HEK293 (cell line): ENCODE measurements around the gene ANKRD53.

ENCODE experiments used
- BCL11B ChIP-seq: fragments of 450-650 bp; formaldehyde crosslinking; IDR thresholded peaks from 2 replicates; pipeline ENCODE4 v1.5.1; 2016; ENCODE audit warnings: low read depth, missing biosample characterization, missing genetic modification characterization
- GLI2 ChIP-seq: fragments of 450-650 bp; formaldehyde crosslinking; IDR thresholded peaks from 2 replicates; pipeline ENCODE4; 2017; ENCODE audit warnings: missing biosample characterization, missing genetic modification characterization, low read depth, borderline replicate concordance
- GLIS1 ChIP-seq: fragments of 450-650 bp; formaldehyde crosslinking; IDR thresholded peaks from 2 replicates; pipeline ENCODE4 v1.5.1; 2016; ENCODE audit warnings: missing biosample characterization, missing genetic modification characterization
- KLF1 ChIP-seq: fragments of 450-650 bp; formaldehyde crosslinking; IDR thresholded peaks from 2 replicates; pipeline ENCODE4 v1.5.1; 2016; ENCODE audit warnings: missing biosample characterization, missing genetic modification characterization
- KLF10 ChIP-seq: fragments of 450-650 bp; IDR thresholded peaks from 2 replicates; pipeline ENCODE4 v1.5.1; 2018; ENCODE audit warnings: missing biosample characterization, mild to moderate bottlenecking, missing genetic modification characterization
- MYNN ChIP-seq: fragments of 450-650 bp; formaldehyde crosslinking; IDR thresholded peaks from 2 replicates; pipeline ENCODE4 v1.5.1; 2016; ENCODE audit warnings: missing biosample characterization, missing genetic modification characterization, borderline replicate concordance
- MZF1 ChIP-seq: fragments of 450-650 bp; formaldehyde crosslinking; IDR thresholded peaks from 2 replicates; pipeline ENCODE4 v1.5.1; 2017; ENCODE audit warnings: missing biosample characterization, missing genetic modification characterization, borderline replicate concordance
- PRDM2 ChIP-seq: fragments of 450-650 bp; formaldehyde crosslinking; IDR thresholded peaks from 2 replicates; pipeline ENCODE4 v1.5.1; 2016; ENCODE audit warnings: missing biosample characterization, missing genetic modification characterization, borderline replicate concordance
- PRDM4 ChIP-seq: fragments of 450-650 bp; formaldehyde crosslinking; IDR thresholded peaks from 2 replicates; pipeline ENCODE4 v1.5.1; 2017; ENCODE audit warnings: missing biosample characterization, missing genetic modification characterization
- ZBTB10 ChIP-seq: fragments of 450-650 bp; formaldehyde crosslinking; IDR thresholded peaks from 2 replicates; pipeline ENCODE4 v1.5.1; 2016; ENCODE audit warnings: missing biosample characterization, missing genetic modification characterization
- ZIC2 ChIP-seq: fragments of 450-650 bp; formaldehyde crosslinking; IDR thresholded peaks from 2 replicates; pipeline ENCODE4 v1.5.1; 2016; ENCODE audit warnings: missing biosample characterization, missing genetic modification characterization
- ZNF18 ChIP-seq: fragments of 450-650 bp; formaldehyde crosslinking; IDR thresholded peaks from 2 replicates; pipeline ENCODE4 v1.5.1; 2016; ENCODE audit warnings: missing biosample characterization, missing genetic modification characterization
- ZNF19 ChIP-seq: fragments of 450-650 bp; formaldehyde crosslinking; IDR thresholded peaks from 2 replicates; pipeline ENCODE4; 2016; ENCODE audit warnings: missing biosample characterization, missing genetic modification characterization, low read depth
- ZNF341 ChIP-seq: fragments of 450-650 bp; formaldehyde crosslinking; IDR thresholded peaks from 2 replicates; pipeline ENCODE4; 2016; ENCODE audit warnings: low read depth, missing biosample characterization, missing genetic modification characterization
- ZNF433 ChIP-seq: fragments of 450-650 bp; formaldehyde crosslinking; IDR thresholded peaks from 2 replicates; pipeline ENCODE4 v1.5.1; 2016; ENCODE audit warnings: missing biosample characterization, missing genetic modification characterization, low read depth
- ZNF501 ChIP-seq: fragments of 450-650 bp; formaldehyde crosslinking; IDR thresholded peaks from 2 replicates; pipeline ENCODE4 v1.5.1; 2016; ENCODE audit warnings: missing biosample characterization, missing genetic modification characterization
- ZNF548 ChIP-seq: fragments of 450-650 bp; formaldehyde crosslinking; IDR thresholded peaks from 2 replicates; pipeline ENCODE4 v1.5.1; 2016; ENCODE audit warnings: missing biosample characterization, missing genetic modification characterization
- ZNF600 ChIP-seq: fragments of 450-650 bp; formaldehyde crosslinking; IDR thresholded peaks from 2 replicates; pipeline ENCODE4 v1.5.1; 2016; ENCODE audit warnings: missing biosample characterization, missing genetic modification characterization
- ZSCAN23 ChIP-seq: fragments of 450-650 bp; formaldehyde crosslinking; IDR thresholded peaks from 2 replicates; pipeline ENCODE4 v1.5.1; 2016; ENCODE audit warnings: missing biosample characterization, missing genetic modification characterization
- TF ChIP-seq, protein P1 (sequence below): fragments of 450-650 bp; formaldehyde crosslinking; IDR thresholded peaks from 2 replicates; pipeline ENCODE4 v1.5.1; 2016; ENCODE audit warnings: missing biosample characterization, missing genetic modification characterization
- TF ChIP-seq, protein P2 (sequence below): fragments of 450-650 bp; formaldehyde crosslinking; conservative IDR thresholded peaks from 2 replicates; pipeline ENCODE4 v1.5.1; 2016; ENCODE audit warnings: low read depth, missing biosample characterization, missing genetic modification characterization

ANKRD53 gene

DNA sequence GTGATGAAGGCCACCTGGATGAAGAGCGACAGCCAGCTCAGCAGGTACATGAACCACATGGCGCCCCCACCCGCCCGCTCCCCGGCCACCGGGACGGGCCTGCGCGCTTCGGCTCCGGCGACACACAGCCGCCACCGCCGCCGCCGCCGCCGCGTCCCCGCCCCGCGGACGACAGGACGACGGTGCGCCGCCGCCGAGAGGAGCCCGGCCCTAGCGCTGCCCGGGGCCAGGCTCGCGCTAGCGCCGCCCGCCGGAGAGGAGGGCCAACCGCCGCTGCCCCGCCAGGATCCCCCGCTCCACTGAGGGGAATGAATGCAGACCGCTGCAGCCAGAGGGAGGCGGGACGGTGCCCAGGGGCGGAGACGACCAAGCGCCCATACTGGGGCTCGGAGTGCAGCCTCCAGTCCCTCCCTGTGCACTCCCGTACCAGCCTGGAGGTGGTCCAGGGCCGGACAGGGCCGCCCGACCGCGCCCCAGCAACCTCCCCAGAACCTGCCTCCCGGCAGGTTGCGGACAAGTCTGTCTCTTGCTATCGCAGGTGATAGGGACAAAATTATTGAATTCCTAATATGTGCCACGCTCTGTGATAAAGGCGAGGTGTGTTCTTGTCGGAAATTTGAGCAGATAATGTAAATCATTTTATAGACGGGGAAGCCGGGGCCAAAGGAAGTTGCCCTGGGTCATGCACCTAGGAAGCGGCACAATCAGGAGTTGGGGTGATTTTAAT lies 16.4 kb downstream of the ANKRD53 start, which contains the start of gene TEX261 (continued):
- TF ChIP-seq ZBTB10 (tag by site-specific recombination): 0 out of 2 replicates have a peak, but pooled peaks have one; percentile 27
- no peak for TF ChIP-seq BCL11B (tag by site-specific recombination)
- no peak for TF ChIP-seq MZF1 (tag by site-specific recombination)
- TF ChIP-seq, protein P1, sequence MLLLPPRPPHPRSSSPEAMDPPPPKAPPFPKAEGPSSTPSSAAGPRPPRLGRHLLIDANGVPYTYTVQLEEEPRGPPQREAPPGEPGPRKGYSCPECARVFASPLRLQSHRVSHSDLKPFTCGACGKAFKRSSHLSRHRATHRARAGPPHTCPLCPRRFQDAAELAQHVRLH: no peak
- TF ChIP-seq MYNN (tag by site-specific recombination): no peak
- TF ChIP-seq ZNF600: peak; percentile 86
- TF ChIP-seq, protein P2, sequence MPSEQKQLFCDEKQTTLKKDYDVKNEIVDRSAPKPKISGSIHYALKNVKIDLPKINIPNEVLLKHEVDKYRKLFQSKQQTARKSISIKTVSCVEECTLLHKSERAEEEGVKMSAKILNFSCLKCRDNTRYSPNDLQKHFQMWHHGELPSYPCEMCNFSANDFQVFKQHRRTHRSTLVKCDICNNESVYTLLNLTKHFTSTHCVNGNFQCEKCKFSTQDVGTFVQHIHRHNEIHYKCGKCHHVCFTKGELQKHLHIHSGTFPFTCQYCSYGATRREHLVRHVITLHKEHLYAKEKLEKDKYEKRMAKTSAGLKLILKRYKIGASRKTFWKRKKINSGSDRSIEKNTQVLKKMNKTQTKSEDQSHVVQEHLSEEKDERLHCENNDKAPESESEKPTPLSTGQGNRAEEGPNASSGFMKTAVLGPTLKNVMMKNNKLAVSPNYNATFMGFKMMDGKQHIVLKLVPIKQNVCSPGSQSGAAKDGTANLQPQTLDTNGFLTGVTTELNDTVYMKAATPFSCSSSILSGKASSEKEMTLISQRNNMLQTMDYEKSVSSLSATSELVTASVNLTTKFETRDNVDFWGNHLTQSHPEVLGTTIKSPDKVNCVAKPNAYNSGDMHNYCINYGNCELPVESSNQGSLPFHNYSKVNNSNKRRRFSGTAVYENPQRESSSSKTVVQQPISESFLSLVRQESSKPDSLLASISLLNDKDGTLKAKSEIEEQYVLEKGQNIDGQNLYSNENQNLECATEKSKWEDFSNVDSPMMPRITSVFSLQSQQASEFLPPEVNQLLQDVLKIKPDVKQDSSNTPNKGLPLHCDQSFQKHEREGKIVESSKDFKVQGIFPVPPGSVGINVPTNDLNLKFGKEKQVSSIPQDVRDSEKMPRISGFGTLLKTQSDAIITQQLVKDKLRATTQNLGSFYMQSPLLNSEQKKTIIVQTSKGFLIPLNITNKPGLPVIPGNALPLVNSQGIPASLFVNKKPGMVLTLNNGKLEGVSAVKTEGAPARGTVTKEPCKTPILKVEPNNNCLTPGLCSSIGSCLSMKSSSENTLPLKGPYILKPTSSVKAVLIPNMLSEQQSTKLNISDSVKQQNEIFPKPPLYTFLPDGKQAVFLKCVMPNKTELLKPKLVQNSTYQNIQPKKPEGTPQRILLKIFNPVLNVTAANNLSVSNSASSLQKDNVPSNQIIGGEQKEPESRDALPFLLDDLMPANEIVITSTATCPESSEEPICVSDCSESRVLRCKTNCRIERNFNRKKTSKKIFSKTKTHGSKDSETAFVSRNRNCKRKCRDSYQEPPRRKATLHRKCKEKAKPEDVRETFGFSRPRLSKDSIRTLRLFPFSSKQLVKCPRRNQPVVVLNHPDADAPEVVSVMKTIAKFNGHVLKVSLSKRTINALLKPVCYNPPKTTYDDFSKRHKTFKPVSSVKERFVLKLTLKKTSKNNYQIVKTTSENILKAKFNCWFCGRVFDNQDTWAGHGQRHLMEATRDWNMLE (tag by site-specific recombination): no peak
- no peak for TF ChIP-seq KLF1
- no peak for TF ChIP-seq ZIC2 (tag by site-specific recombination)
- no peak for TF ChIP-seq PRDM4 (tag by site-specific recombination)
- TF ChIP-seq GLI2 (tag by site-specific recombination): no peak
- TF ChIP-seq KLF10 (tag by site-specific recombination): no peak
- no peak for TF ChIP-seq ZNF433
- no peak for TF ChIP-seq ZNF19 (tag by site-specific recombination)
- TF ChIP-seq GLIS1: no peak
- TF ChIP-seq ZNF341 (tag by site-specific recombination): no peak; the same call in 1 of the 2 replicates
- TF ChIP-seq ZNF548 (tag by site-specific recombination): no peak
- no peak for TF ChIP-seq ZSCAN23
- no peak for TF ChIP-seq ZNF18 (tag by site-specific recombination)
- no peak for TF ChIP-seq PRDM2 (tag by site-specific recombination)
- TF ChIP-seq ZNF501 (tag by site-specific recombination): no peak
